Dedifferentiated amniotic fluid mesenchymal stem cell (primary cell): ENCODE measurements around the gene COX7C.

Experiments
- DNase-seq: peaks from one replicate; pipeline ENCODE4 v3.0.0-alpha.2; 2016; ENCODE audit errors: extremely low spot score

The COX7C gene

GRCh38 chr5:86664173-86664572 lies 46.4 kb downstream of the COX7C start:
- no peak for DNase-seq

- no peak for DNase-seq
Observed at GRCh38 chr5:86665984-86666760, 48.4 kb downstream of the COX7C start.

GRCh38 chr5:86666981-86667380 lies 49.2 kb downstream of the COX7C start:
- no peak for DNase-seq
